Stomach (tissue), 9 donors: ENCODE results near the gene LSMEM2. TPM values are rescaled to one million over a fixed set of nuclear protein-coding genes. Genes with fewer than 3 reads are reported as not detected.

Experiments
- DNase-seq, 2 donors: peaks; one replicate each; pipeline versions ENCODE4 v3.0.0 to v3.0.0-alpha.2; 2013 to 2019
- H3K27ac ChIP-seq, 5 donors: fragments of 200-600 bp in 4 of 5; sonication (generic) in 4 of 5; one replicate each; pipeline ENCODE4 v1.5.1; 2013 to 2019; ENCODE audit warnings: mild to moderate bottlenecking in 1 of 5, moderate library complexity in 1 of 5
- H3K27me3 ChIP-seq, 3 donors: fragments of 200-600 bp; sonication (generic); one replicate each; pipeline ENCODE4 v1.5.1; 2017 to 2019; ENCODE audit warnings: mixed run types in 1 of 3
- H3K36me3 ChIP-seq, 4 donors: fragments of 200-600 bp; sonication (generic); 1 replicate in 3 of 4; 2 replicates in 1 of 4; pipeline ENCODE4 v1.5.1; 2016 to 2019
- H3K4me1 ChIP-seq, 4 donors: fragments of 200-600 bp; sonication (generic); one replicate each; pipeline ENCODE4 v1.5.1; 2016 to 2019
- H3K4me3 ChIP-seq, 4 donors: fragments of 200-600 bp; sonication (generic) in 3 of 4; one replicate each; pipeline ENCODE4 v1.5.1; 2016 to 2019; ENCODE audit warnings: mild to moderate bottlenecking in 1 of 4
- H3K9me3 ChIP-seq, 4 donors: fragments of 200-600 bp; sonication (generic); one replicate each; pipeline ENCODE4 v1.5.1; 2016 to 2019
- CTCF ChIP-seq, 7 experiments: fragments of 450-650 bp in 4 of 7; fragments of 200-600 bp in 3 of 7; sonication (generic) in 3 of 7; IDR thresholded peaks; one replicate each; pipeline ENCODE4 v1.5.1; 2016 to 2019; ENCODE audit warnings: antibody characterized with exemption in 7 of 7, control low read depth in 2 of 7, mild to moderate bottlenecking in 1 of 7
- EP300 ChIP-seq: sonication (generic); formaldehyde crosslinking; IDR thresholded peaks from one replicate; pipeline ENCODE4 v1.6.1; 2017; ENCODE audit warnings: antibody characterized with exemption
- POLR2A ChIP-seq, 4 donors: fragments of 450-650 bp; IDR thresholded peaks; one replicate each; pipeline ENCODE4 v1.6.1; 2016; ENCODE audit warnings: antibody characterized with exemption in 4 of 4, control low read depth in 2 of 4, mild to moderate bottlenecking in 1 of 4, moderate library complexity in 1 of 4
- POLR2AphosphoS5 ChIP-seq, 3 donors: sonication (generic); formaldehyde crosslinking; IDR thresholded peaks; one replicate each; pipeline ENCODE4 v1.6.1; 2016; ENCODE audit warnings: antibody characterized with exemption in 3 of 3
- WGBS, 5 donors: extraction: QIAGEN DNeasy Blood & Tissue Kit in 3 of 5; methylation state at CpG; one replicate each; pipeline versions ENCODE4 v1.1.5 to v1.1.7; 2013 to 2018; 5-methylcytosine and 5-hydroxymethylcytosine counted together
- intact Hi-C: fragments of 100-400 bp; cut with DNase I; formaldehyde crosslinking; loops from one replicate; pipeline ENCODE4 v1.15.1; 2023; ENCODE audit warnings: low total_unique reads
- polyA plus RNA-seq, 3 donors: library from polyadenylated mRNA; stranded (reverse); fragments of 200-250 nt; gene quantifications; one replicate each; pipeline ENCODE4 v1.2.3, GENCODE V29; 2013
- total RNA-seq, 5 donors: library from RNA; depleted of rRNA; stranded (reverse); fragments of >200 nt; gene quantifications; one replicate each; pipeline versions ENCODE4 v1.1.0 to v1.2.3, GENCODE V29; 2014 to 2016
- donor health status: healthy with polysubstance abuse.
- donor health status: Bipolar disorder and iron deficiency.
- donor health status: healthy.

LSMEM2 gene
- total and polyA plus RNA-seq, 8 donors, result 0.31 to 0.58 TPM; not detected in 6

GRCh38 chr3:50331364-50331907, 52.5 kb downstream of the LSMEM2 start:
- Histone ChIP-seq H3K4me1 (peaks cover 44 to 74% (median 59%) of the 10 kb centered on the region in 4 donors), H3K36me3 (peaks cover 33 to 46% (median 40%) of the 10 kb centered on the region in 4 donors), H3K9me3 (no peaks in the 10 kb centered on the region), H3K27ac (no peak overlapping the region), H3K27me3 (no peaks in the 10 kb centered on the region), H3K4me3 (no peak overlapping the region)
- 86 to 96% (median 95%) methylated on average over 14 to 19 of the region's 19 CpGs for WGBS, 5 donors
- TF ChIP-seq EP300 (no peak), POLR2A (IDR thresholded peaks at IDR 0.05) (no peak), CTCF (IDR thresholded peaks at IDR 0.05) (no peak)
- no peak for DNase-seq
- intact Hi-C loops, result no loop called here

- peaks cover 45 to 67% (median 55%) of the 10 kb centered on the region in 4 donors for H3K4me1 ChIP-seq
- H3K4me3 ChIP-seq, result no peak overlapping the region
- DNase-seq, result peak in 1 of 2 donors; percentile 79
- no peaks in the 10 kb centered on the region for H3K9me3 ChIP-seq
- no peak for TF ChIP-seq EP300
- peak in 2 of 3 donors; percentile 3 to 40 for TF ChIP-seq POLR2AphosphoS5 (IDR thresholded peaks at IDR 0.05)
- no peak for TF ChIP-seq POLR2A (IDR thresholded peaks at IDR 0.05)
- H3K27me3 ChIP-seq, result no peaks in the 10 kb centered on the region
- intact Hi-C loops, result no loop called here
- peak overlapping the region; percentile 42 to 99 (median 96) for H3K27ac ChIP-seq
- 53 to 67% (median 61%) methylated on average over 8 to 12 of the region's 12 CpGs for WGBS, 5 donors
- H3K36me3 ChIP-seq, result peaks cover 33 to 44% (median 36%) of the 10 kb centered on the region in 4 donors
These were observed 54.9 kb downstream of the LSMEM2 start for GRCh38 chr3:50333744-50334328.

GRCh38 chr3:50334339-50335075, 55.6 kb downstream of the LSMEM2 start:
- WGBS, 5 donors, result 53 to 60% (median 55%) methylated on average over 5 of the region's 5 CpGs

GRCh38 chr3:50336452-50337174, 57.7 kb downstream of the LSMEM2 start:
- peaks cover 9 to 19% (median 10%) of the 10 kb centered on the region in 4 donors for H3K36me3 ChIP-seq
- no peaks in the 10 kb centered on the region for H3K9me3 ChIP-seq
- peak overlapping the region; percentile 96 to 99 (median 96) for H3K27ac ChIP-seq
- 0 to 2% (median 1%) methylated on average over 11 to 31 of the region's 31 CpGs for WGBS, 5 donors
- intact Hi-C loops, result no loop called here
- TF ChIP-seq EP300, result no peak
- TF ChIP-seq CTCF (IDR thresholded peaks at IDR 0.05), result no peak
- no peak for TF ChIP-seq POLR2AphosphoS5 (IDR thresholded peaks at IDR 0.05)
- no peak for TF ChIP-seq POLR2A (IDR thresholded peaks at IDR 0.05)
- peak in 1 of 2 donors; percentile 44 for DNase-seq
- H3K4me3 ChIP-seq, result peak overlapping the region; percentile 63 to 92 (median 68)
- no peaks in the 10 kb centered on the region for H3K27me3 ChIP-seq
- H3K4me1 ChIP-seq, result peaks cover 65 to 88% (median 77%) of the 10 kb centered on the region in 4 donors

More at GRCh38 chr3:50334339-50335075, 55.6 kb downstream of the LSMEM2 start:
- TF ChIP-seq POLR2A (IDR thresholded peaks at IDR 0.05), result no peak
- TF ChIP-seq EP300, result no peak
- TF ChIP-seq CTCF (IDR thresholded peaks at IDR 0.05), result no peak
- TF ChIP-seq POLR2AphosphoS5 (IDR thresholded peaks at IDR 0.05), result no peak
- peaks cover 30 to 40% (median 31%) of the 10 kb centered on the region in 4 donors for H3K36me3 ChIP-seq
- no peak for DNase-seq
- peaks cover 45 to 67% (median 56%) of the 10 kb centered on the region in 4 donors for H3K4me1 ChIP-seq
- no peak overlapping the region for H3K4me3 ChIP-seq
- H3K27me3 ChIP-seq, result no peaks in the 10 kb centered on the region
- intact Hi-C loops, result no loop called here
- H3K9me3 ChIP-seq, result no peaks in the 10 kb centered on the region
- peak overlapping the region; percentile 42 to 99 (median 96) for H3K27ac ChIP-seq
